A549 (cell line): Measurements from ENCODE around the gene RIPPLY2. TPM values are rescaled to one million over a fixed set of nuclear protein-coding genes. Genes with fewer than 3 reads are reported as not detected.
A peak's percentile ranks its signal among the peaks of the same experiment; 100 is the strongest.

ENCODE experiments used
- ATAC-seq, 2 experiments: fragments of 200-7000 bp in 1 of 2; fragments of >200 bp in 1 of 2; cut with Nextera tagmentation in 1 of 2; cut with Tn5 transposase in 1 of 2; 3 replicates each; pipeline versions ENCODE4 v1.8.0 to v1.9.1; 2018 to 2020; ENCODE audit warnings: mild to moderate bottlenecking in 1 of 2, moderate library complexity in 1 of 2
- CTCF ChIA-PET: fragments of 300-600 bp; sonication (Branson Sonifier 250); formaldehyde crosslinking; extraction: SDS; loops from one replicate; lab custom pipeline; 2021; ENCODE audit warnings: antibody characterized with exemption, inconsistent platforms; lab: Yijun Ruan, JAX
- POLR2A ChIA-PET: fragments of 350-600 bp; formaldehyde crosslinking; extraction: SDS; loops from one replicate; lab custom pipeline; 2021; ENCODE audit warnings: antibody characterized with exemption, inconsistent platforms; lab: Yijun Ruan, JAX
- DNase-seq, 2 experiments: peaks; one replicate each; pipeline versions ENCODE4 v3.0.0 to v3.0.0-alpha.2; 2011 to 2016; ENCODE audit warnings: low read depth in 1 of 2, low spot score in 1 of 2
- FAIRE-seq: peaks from 2 replicates; lab custom pipeline; 2011; peaks lifted over from hg19 to GRCh38; lab: Jason Lieb, UNC
- H3K27ac ChIP-seq, 2 experiments: fragments of >200 bp; sonication (Bioruptor Twin); formaldehyde crosslinking; 3 replicates each; pipeline ENCODE4 v1.5.1; 2016 to 2017
- H3K4me1 ChIP-seq: fragments of >200 bp; sonication (Bioruptor Twin); formaldehyde crosslinking; 3 replicates; pipeline ENCODE4 v1.6.1; 2016
- H3K4me2 ChIP-seq: fragments of >200 bp; sonication (Bioruptor Twin); formaldehyde crosslinking; 3 replicates; pipeline ENCODE4 v1.6.1; 2016
- H3K4me3 ChIP-seq: fragments of >200 bp; sonication (Bioruptor Twin); formaldehyde crosslinking; 3 replicates; pipeline ENCODE4 v1.5.1; 2016
- H3K9me3 ChIP-seq: fragments of >200 bp; sonication (Bioruptor Twin); formaldehyde crosslinking; 3 replicates; pipeline ENCODE4 v1.6.1; 2016
- BHLHE40 ChIP-seq: IDR thresholded peaks from 2 replicates; pipeline ENCODE4 v1.6.1; 2012; ENCODE audit warnings: low read depth, low read length, inconsistent platforms
- CBX2 ChIP-seq: fragments of 200-600 bp; sonication (generic); IDR thresholded peaks from 2 replicates; pipeline ENCODE4 v1.6.1; 2016; ENCODE audit warnings: low read depth, mild to moderate bottlenecking, borderline replicate concordance
- CEBPB ChIP-seq, 2 experiments: fragments of >200 bp in 1 of 2; sonication (Bioruptor Twin) in 1 of 2; formaldehyde crosslinking in 1 of 2; IDR thresholded peaks; 2 replicates each; pipeline ENCODE4 v1.6.1; 2012 to 2016
- EHF ChIP-seq: fragments of 250-450 bp; sonication (Bioruptor Pico); IDR thresholded peaks from 2 replicates; pipeline ENCODE4 v1.5.0; 2020; ENCODE audit warnings: mild to moderate bottlenecking
- EP300 ChIP-seq, 2 experiments: fragments of >200 bp; sonication (Bioruptor Twin); formaldehyde crosslinking; IDR thresholded peaks; 2 replicates in 1 of 2; 3 replicates in 1 of 2; pipeline ENCODE4 v1.6.1; 2016 to 2017
- ESRRA ChIP-seq: fragments of 150-350 bp; IDR thresholded peaks from 2 replicates; pipeline ENCODE4 v1.6.1; 2014; ENCODE audit warnings: mild to moderate bottlenecking, low read length, borderline replicate concordance
- FOSB ChIP-seq: fragments of 250-450 bp; sonication (Bioruptor Pico); IDR thresholded peaks from 2 replicates; pipeline ENCODE4 v1.5.0; 2020; ENCODE audit warnings: mild to moderate bottlenecking, moderate library complexity
- FOSL2 ChIP-seq, 2 experiments: fragments of 450-650 bp in 1 of 2; fragments of >200 bp in 1 of 2; sonication (Bioruptor Twin) in 1 of 2; formaldehyde crosslinking; IDR thresholded peaks; 2 replicates each; pipeline versions ENCODE4 v1.5.0 to v1.6.1; 2016 to 2020; ENCODE audit warnings: mild to moderate bottlenecking in 1 of 2, moderate library complexity in 1 of 2
- FOXS1 ChIP-seq: fragments of 250-450 bp; sonication (Bioruptor Pico); IDR thresholded peaks from 2 replicates; pipeline ENCODE4 v1.5.0; 2020; ENCODE audit warnings: mild to moderate bottlenecking, moderate library complexity
- MYC ChIP-seq: IDR thresholded peaks from 2 replicates; pipeline ENCODE4 v1.6.1; 2012; ENCODE audit warnings: mild to moderate bottlenecking, inconsistent platforms, low read length, improper control_type of control experiment, borderline replicate concordance
- PHF8 ChIP-seq: fragments of 200-600 bp; sonication (generic); IDR thresholded peaks from 2 replicates; pipeline ENCODE4 v1.6.1; 2016; ENCODE audit warnings: low read depth, mild to moderate bottlenecking, antibody characterized with exemption, moderate library complexity, borderline replicate concordance
- POLR2A ChIP-seq: IDR thresholded peaks from 2 replicates; pipeline ENCODE4 v1.6.1; 2012; ENCODE audit warnings: mild to moderate bottlenecking, low read length
- RCOR1 ChIP-seq: fragments of 150-350 bp; IDR thresholded peaks from 2 replicates; pipeline ENCODE4 v1.6.1; 2014; ENCODE audit warnings: antibody characterized with exemption, low read length, low read depth
- RFX5 ChIP-seq: fragments of 450-650 bp; IDR thresholded peaks from 2 replicates; pipeline ENCODE4 v1.7.1; 2014; ENCODE audit warnings: antibody characterized with exemption, mild to moderate bottlenecking, moderate library complexity
- RNF2 ChIP-seq: fragments of 200-600 bp; sonication (generic); IDR thresholded peaks from 2 replicates; pipeline ENCODE4 v1.6.1; 2016; ENCODE audit warnings: low read depth, mild to moderate bottlenecking, antibody characterized with exemption, moderate library complexity, borderline replicate concordance
- WGBS: methylation state at CpG from one replicate; pipeline ENCODE4 v1.1.6; 2017; ENCODE audit errors: missing lambda C conversion rate; 5-methylcytosine and 5-hydroxymethylcytosine counted together
- polyA plus RNA-seq, 4 experiments: library from polyadenylated mRNA; depleted of rRNA in 3 of 4; stranded (reverse); fragments of >200 nt; fragmentation: RNase III in 1 of 4; extraction: RNeasy Plus Mini Kit Qiagen cat#74134 plus additional on column Dnase treatment in 1 of 4; gene quantifications; 2 replicates in 3 of 4; 3 replicates in 1 of 4; pipeline ENCODE4 v1.2.3, GENCODE V29; 2011 to 2017
- TF ChIP-seq, protein P1 (sequence below): IDR thresholded peaks from 2 replicates; pipeline ENCODE4 v1.6.1; 2012
- TF ChIP-seq, protein P2 (sequence below): fragments of >200 bp; sonication (Bioruptor Twin); formaldehyde crosslinking; IDR thresholded peaks from 2 replicates; pipeline ENCODE4 v1.6.1; 2016
- TF ChIP-seq, protein P3 (sequence below): fragments of 450-650 bp; IDR thresholded peaks from 2 replicates; pipeline ENCODE4 v1.6.1; 2014; ENCODE audit warnings: antibody characterized with exemption
- TF ChIP-seq, protein P4 (sequence below): IDR thresholded peaks from 2 replicates; pipeline ENCODE4 v1.6.1; 2012; ENCODE audit warnings: low read depth, borderline replicate concordance
- TF ChIP-seq, protein P5 (sequence below): fragments of 250-450 bp; sonication (Bioruptor Pico); IDR thresholded peaks from 2 replicates; pipeline ENCODE4 v1.5.0; 2021; ENCODE audit warnings: mild to moderate bottlenecking, moderate library complexity, borderline replicate concordance

RIPPLY2 gene
- polyA plus RNA-seq, 2 of the 4 experiments (the other 2 are of a cell fraction), result 0.27 to 1.5 TPM

DNA sequence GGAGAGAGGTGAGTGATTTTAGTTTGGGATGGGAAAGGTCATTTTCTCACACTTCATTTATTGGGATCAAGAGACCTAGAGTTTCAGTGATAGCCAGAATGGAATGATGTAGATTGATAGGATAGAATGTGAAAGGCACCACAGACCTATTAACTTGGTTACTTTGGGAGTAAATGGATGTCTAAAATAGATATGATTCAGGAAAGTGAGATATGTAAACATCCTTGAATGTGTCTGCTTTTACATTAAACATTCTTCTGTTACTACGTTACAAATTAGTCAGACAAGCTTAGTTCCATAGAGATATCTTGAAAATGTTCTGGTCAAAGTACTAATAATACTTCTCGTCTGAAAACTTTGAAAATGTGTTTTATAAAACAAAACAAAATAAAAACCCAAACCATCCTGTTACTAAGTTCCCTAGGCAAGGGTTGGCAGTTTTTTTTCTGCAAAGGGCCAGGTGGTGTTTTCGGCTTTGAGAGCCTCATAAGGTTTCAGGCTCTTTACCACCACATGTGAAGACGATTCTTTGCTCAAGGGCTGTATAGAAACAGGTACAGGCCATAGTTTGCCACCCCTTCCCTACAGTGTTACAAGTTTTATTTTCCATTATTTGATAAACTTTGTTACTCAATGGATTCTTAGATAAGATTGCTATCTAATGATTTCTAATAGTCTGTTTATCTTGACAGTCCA lies 9.8 kb downstream of the RIPPLY2 start:
- TF ChIP-seq FOSL2 (IDR thresholded peaks at IDR 0.05) (no peak), FOSL2 (CRISPR knock-in tag; IDR thresholded peaks at IDR 0.05) (no peak), CBX2 (no peak)
- TF ChIP-seq, protein P1, sequence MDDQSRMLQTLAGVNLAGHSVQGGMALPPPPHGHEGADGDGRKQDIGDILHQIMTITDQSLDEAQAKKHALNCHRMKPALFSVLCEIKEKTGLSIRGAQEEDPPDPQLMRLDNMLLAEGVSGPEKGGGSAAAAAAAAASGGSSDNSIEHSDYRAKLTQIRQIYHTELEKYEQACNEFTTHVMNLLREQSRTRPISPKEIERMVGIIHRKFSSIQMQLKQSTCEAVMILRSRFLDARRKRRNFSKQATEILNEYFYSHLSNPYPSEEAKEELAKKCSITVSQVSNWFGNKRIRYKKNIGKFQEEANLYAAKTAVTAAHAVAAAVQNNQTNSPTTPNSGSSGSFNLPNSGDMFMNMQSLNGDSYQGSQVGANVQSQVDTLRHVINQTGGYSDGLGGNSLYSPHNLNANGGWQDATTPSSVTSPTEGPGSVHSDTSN, result no peak
- no peak overlapping the region; the same call in 2 of the 3 replicates for H3K4me2 ChIP-seq
- 72% methylated on average over 4 of the region's 4 CpGs for WGBS
- CTCF ChIA-PET, result no interaction called here
- FAIRE-seq, result no peak
- no peak for DNase-seq
- H3K9me3 ChIP-seq, result no peaks in the 10 kb centered on the region
- no peak overlapping the region for H3K4me3 ChIP-seq
- no peak overlapping the region for H3K27ac ChIP-seq
- no peak for ATAC-seq
- H3K4me1 ChIP-seq, result peaks cover 29% of the 10 kb centered on the region
- POLR2A ChIA-PET, result no interaction called here

DNA sequence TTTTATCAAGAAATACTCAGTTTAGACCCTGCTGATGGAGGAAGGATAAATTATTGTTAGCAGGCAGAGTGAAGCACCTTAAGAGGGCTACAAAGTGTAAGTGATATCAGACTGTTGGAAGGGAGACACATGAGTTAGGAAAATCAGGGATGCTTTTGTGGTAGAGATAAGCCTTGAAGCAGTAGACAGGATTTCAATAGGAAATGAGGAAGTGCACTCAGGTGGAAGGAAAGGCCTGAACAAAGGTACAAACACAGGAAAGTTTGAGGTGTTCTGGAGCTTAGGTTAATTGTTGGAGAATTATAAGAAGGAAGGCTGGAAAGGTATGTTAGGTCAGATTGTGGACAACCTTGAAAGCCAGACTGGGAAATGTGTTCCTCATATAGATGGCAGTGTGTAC lies 13.9 kb downstream of the RIPPLY2 start:
- peak overlapping the region; percentile 57 for H3K4me2 ChIP-seq
- FAIRE-seq, result no peak
- POLR2A ChIA-PET, result interaction anchor here (1.9 kb wide), 1 partner anchor 7 kb away, joined by 12 read pairs; the partner anchor contains the start of gene CYB5R4
- no peak for TF ChIP-seq FOSB (CRISPR knock-in tag)
- no peak for TF ChIP-seq EP300 (IDR thresholded peaks at IDR 0.05)
- no peak for TF ChIP-seq BHLHE40
- TF ChIP-seq EHF (CRISPR knock-in tag), result no peak
- TF ChIP-seq ESRRA, result no peak
- no peak for TF ChIP-seq CEBPB (IDR thresholded peaks at IDR 0.05)
- no peak for TF ChIP-seq RNF2
- TF ChIP-seq, protein P2, sequence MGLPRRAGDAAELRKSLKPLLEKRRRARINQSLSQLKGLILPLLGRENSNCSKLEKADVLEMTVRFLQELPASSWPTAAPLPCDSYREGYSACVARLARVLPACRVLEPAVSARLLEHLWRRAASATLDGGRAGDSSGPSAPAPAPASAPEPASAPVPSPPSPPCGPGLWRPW, result no peak
- TF ChIP-seq RCOR1, result no peak
- no peak for TF ChIP-seq PHF8
- no peak for TF ChIP-seq FOXS1
- TF ChIP-seq RFX5, result no peak
- TF ChIP-seq, protein P3, sequence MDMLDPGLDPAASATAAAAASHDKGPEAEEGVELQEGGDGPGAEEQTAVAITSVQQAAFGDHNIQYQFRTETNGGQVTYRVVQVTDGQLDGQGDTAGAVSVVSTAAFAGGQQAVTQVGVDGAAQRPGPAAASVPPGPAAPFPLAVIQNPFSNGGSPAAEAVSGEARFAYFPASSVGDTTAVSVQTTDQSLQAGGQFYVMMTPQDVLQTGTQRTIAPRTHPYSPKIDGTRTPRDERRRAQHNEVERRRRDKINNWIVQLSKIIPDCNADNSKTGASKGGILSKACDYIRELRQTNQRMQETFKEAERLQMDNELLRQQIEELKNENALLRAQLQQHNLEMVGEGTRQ, result no peak
- no peak for TF ChIP-seq MYC
- TF ChIP-seq, protein P4, sequence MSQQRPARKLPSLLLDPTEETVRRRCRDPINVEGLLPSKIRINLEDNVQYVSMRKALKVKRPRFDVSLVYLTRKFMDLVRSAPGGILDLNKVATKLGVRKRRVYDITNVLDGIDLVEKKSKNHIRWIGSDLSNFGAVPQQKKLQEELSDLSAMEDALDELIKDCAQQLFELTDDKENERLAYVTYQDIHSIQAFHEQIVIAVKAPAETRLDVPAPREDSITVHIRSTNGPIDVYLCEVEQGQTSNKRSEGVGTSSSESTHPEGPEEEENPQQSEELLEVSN, result no peak
- no peak for TF ChIP-seq POLR2A
- TF ChIP-seq, protein P5, sequence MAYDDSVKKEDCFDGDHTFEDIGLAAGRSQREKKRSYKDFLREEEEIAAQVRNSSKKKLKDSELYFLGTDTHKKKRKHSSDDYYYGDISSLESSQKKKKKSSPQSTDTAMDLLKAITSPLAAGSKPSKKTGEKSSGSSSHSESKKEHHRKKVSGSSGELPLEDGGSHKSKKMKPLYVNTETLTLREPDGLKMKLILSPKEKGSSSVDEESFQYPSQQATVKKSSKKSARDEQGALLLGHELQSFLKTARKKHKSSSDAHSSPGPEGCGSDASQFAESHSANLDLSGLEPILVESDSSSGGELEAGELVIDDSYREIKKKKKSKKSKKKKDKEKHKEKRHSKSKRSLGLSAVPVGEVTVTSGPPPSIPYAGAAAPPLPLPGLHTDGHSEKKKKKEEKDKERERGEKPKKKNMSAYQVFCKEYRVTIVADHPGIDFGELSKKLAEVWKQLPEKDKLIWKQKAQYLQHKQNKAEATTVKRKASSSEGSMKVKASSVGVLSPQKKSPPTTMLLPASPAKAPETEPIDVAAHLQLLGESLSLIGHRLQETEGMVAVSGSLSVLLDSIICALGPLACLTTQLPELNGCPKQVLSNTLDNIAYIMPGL, result no peak
- TF ChIP-seq, all 56 proteins: peak for 0
- CTCF ChIA-PET, result no interaction called here
- ATAC-seq, result no peak
- peak overlapping the region; percentile 88 to 89 for H3K27ac ChIP-seq
- no peaks in the 10 kb centered on the region for H3K9me3 ChIP-seq
- no peak overlapping the region for H3K4me3 ChIP-seq
- H3K4me1 ChIP-seq, result peaks cover 34% of the 10 kb centered on the region
- DNase-seq, result no peak
